ENCODE results near the gene DIPK2A. TPM values are rescaled to one million over a fixed set of nuclear protein-coding genes. Genes with fewer than 3 reads are reported as not detected.
A peak's percentile ranks its signal among the peaks of the same experiment; 100 is the strongest.

The DIPK2A gene
- 10 to 100 TPM in 6 of 8 experiments, 1 to 10 TPM in 2; 5.4 to 62.9 (median 15.5) TPM for total RNA-seq

GRCh38 chr3:143971359-143972154 is at the start of gene DIPK2A:
DIPK2A (plus strand) TSS chr3:143971823; CDS start chr3:143972333, 510 bp downstream.
- in situ Hi-C loops (cut with MboI; ENCODE audit: low pct_unique_long_range_greater_than_20kb in 2 of 9, low sequenced_read_pairs in 9 of 9, unreplicated experiment in 9 of 9) = loop anchor here in 2 of 9 experiments (25.0 kb wide), 1 partner anchor 184 kb away; no protein-coding TSS in a partner anchor
- H3K4me1 ChIP-seq (replicated peaks in 1 of 2) = no peaks in the 10 kb centered on the region
- peak within 1 kb of the TSS; percentile 57 to 82 (median 63) for H3K4me3 ChIP-seq
- peak within 1 kb of the TSS; percentile 91 to 93 for H3K27ac ChIP-seq
- WGBS, 10 experiments = 0% methylated on average over 2 to 11 of the region's 71 CpGs; no CpG with 5 or more reads in 7 of the 10 experiments
- ATAC-seq (replicated peaks in 6 of 8) = peak; percentile 62 to 81 (median 75)

- H3K27ac ChIP-seq = no peak overlapping the region
- WGBS, 10 experiments = 30 to 97% (median 83%) methylated on average over 2 to 9 of the region's 9 CpGs; no CpG with 5 or more reads in 1 of the 10 experiments
- H3K4me1 ChIP-seq (replicated peaks in 1 of 2) = no peaks in the 10 kb centered on the region
- H3K4me3 ChIP-seq = no peak overlapping the region
- in situ Hi-C loops (cut with MboI; ENCODE audit: low pct_unique_long_range_greater_than_20kb in 2 of 9, low sequenced_read_pairs in 9 of 9, unreplicated experiment in 9 of 9) = loop anchor here in 1 of 9 experiments (25.0 kb wide), 1 partner anchor 137 kb away; no protein-coding TSS in a partner anchor
- ATAC-seq (replicated peaks in 6 of 8) = no peak
Measured at GRCh38 chr3:143924522-143925285, 46.9 kb upstream of the DIPK2A start.

GRCh38 chr3:143928056-143928455 is 43.6 kb upstream of the DIPK2A start:
- no peak overlapping the region for H3K4me3 ChIP-seq
- no peak overlapping the region for H3K27ac ChIP-seq
- in situ Hi-C loops (cut with MboI; ENCODE audit: low pct_unique_long_range_greater_than_20kb in 2 of 9, low sequenced_read_pairs in 9 of 9, unreplicated experiment in 9 of 9) = loop anchor here in 1 of 9 experiments (25.0 kb wide), 1 partner anchor 141 kb away; no protein-coding TSS in a partner anchor
- H3K4me1 ChIP-seq (replicated peaks in 1 of 2) = no peaks in the 10 kb centered on the region
- WGBS, 10 experiments = 0 to 83% (median 33%) methylated on average over 1 of the region's 1 CpG; no CpG with 5 or more reads in 3 of the 10 experiments
- ATAC-seq (replicated peaks in 6 of 8) = no peak

- 42 to 100% (median 80%) methylated on average over 1 to 3 of the region's 3 CpGs; no CpG with 5 or more reads in 1 of the 10 experiments for WGBS, 10 experiments
- Histone ChIP-seq H3K27ac (no peak overlapping the region), H3K4me1 (replicated peaks in 1 of 2) (no peaks in the 10 kb centered on the region), H3K4me3 (no peak overlapping the region)
- no peak for ATAC-seq (replicated peaks in 6 of 8)
- in situ Hi-C loops (cut with MboI; ENCODE audit: low pct_unique_long_range_greater_than_20kb in 2 of 9, low sequenced_read_pairs in 9 of 9, unreplicated experiment in 9 of 9) = loop anchor here in 1 of 9 experiments (25.0 kb wide), 1 partner anchor 141 kb away; no protein-coding TSS in a partner anchor
Measured at GRCh38 chr3:143928541-143929255, 42.9 kb upstream of the DIPK2A start.

GRCh38 chr3:143934791-143935190 is 36.8 kb upstream of the DIPK2A start:
- ATAC-seq (replicated peaks in 6 of 8) = peak in 2 of 8 experiments; percentile 79 to 95
- in situ Hi-C loops (cut with MboI; ENCODE audit: low pct_unique_long_range_greater_than_20kb in 2 of 9, low sequenced_read_pairs in 9 of 9, unreplicated experiment in 9 of 9) = loop anchor here in 1 of 9 experiments (25.0 kb wide), 1 partner anchor 147 kb away; no protein-coding TSS in a partner anchor
- Histone ChIP-seq H3K4me1 (replicated peaks in 1 of 2) (no peaks in the 10 kb centered on the region), H3K27ac (no peak overlapping the region), H3K4me3 (no peak overlapping the region)
- 0 to 67% (median 52%) methylated on average over 1 to 3 of the region's 3 CpGs; no CpG with 5 or more reads in 1 of the 10 experiments for WGBS, 10 experiments

- in situ Hi-C loops (cut with MboI; ENCODE audit: low pct_unique_long_range_greater_than_20kb in 2 of 9, low sequenced_read_pairs in 9 of 9, unreplicated experiment in 9 of 9) = loop anchor here in 1 of 9 experiments (25.0 kb wide), 1 partner anchor 148 kb away; no protein-coding TSS in a partner anchor
- Histone ChIP-seq H3K4me3 (no peak overlapping the region), H3K4me1 (replicated peaks in 1 of 2) (no peaks in the 10 kb centered on the region), H3K27ac (no peak overlapping the region)
- WGBS, 10 experiments = 0 to 100% (median 74%) methylated on average over 1 of the region's 1 CpG; no CpG with 5 or more reads in 2 of the 10 experiments
- ATAC-seq (replicated peaks in 6 of 8) = no peak
Measured at GRCh38 chr3:143935678-143936077, 35.9 kb upstream of the DIPK2A start.

- in situ Hi-C loops (cut with MboI; ENCODE audit: low pct_unique_long_range_greater_than_20kb in 2 of 9, low sequenced_read_pairs in 9 of 9, unreplicated experiment in 9 of 9) = loop anchor here in 2 of 9 experiments (25.0 kb wide), 1 partner anchor 164 kb away; no protein-coding TSS in a partner anchor
- H3K27ac ChIP-seq = no peak overlapping the region
- 29 to 100% (median 91%) methylated on average over 1 to 2 of the region's 2 CpGs; no CpG with 5 or more reads in 3 of the 10 experiments for WGBS, 10 experiments
- no peaks in the 10 kb centered on the region for H3K4me1 ChIP-seq (replicated peaks in 1 of 2)
- no peak overlapping the region for H3K4me3 ChIP-seq
- no peak for ATAC-seq (replicated peaks in 6 of 8)
Measured at GRCh38 chr3:143950810-143951209, 20.8 kb upstream of the DIPK2A start.

GRCh38 chr3:143951351-143951971 is 20.2 kb upstream of the DIPK2A start:
- peak in 3 of 8 experiments; percentile 25 to 34 (median 31) for ATAC-seq (replicated peaks in 6 of 8)
- H3K4me1 ChIP-seq (replicated peaks in 1 of 2) = no peaks in the 10 kb centered on the region
- in situ Hi-C loops (cut with MboI; ENCODE audit: low pct_unique_long_range_greater_than_20kb in 2 of 9, low sequenced_read_pairs in 9 of 9, unreplicated experiment in 9 of 9) = loop anchor here in 2 of 9 experiments (25.0 kb wide), 1 partner anchor 164 kb away; no protein-coding TSS in a partner anchor
- H3K27ac ChIP-seq = no peak overlapping the region
- H3K4me3 ChIP-seq = no peak overlapping the region
- 80 to 100% (median 100%) methylated on average over 1 of the region's 1 CpG; no CpG with 5 or more reads in 1 of the 10 experiments for WGBS, 10 experiments

GRCh38 chr3:143952569-143953072 is 19.0 kb upstream of the DIPK2A start:
- H3K27ac ChIP-seq = no peak overlapping the region
- ATAC-seq (replicated peaks in 6 of 8) = no peak
- H3K4me1 ChIP-seq (replicated peaks in 1 of 2) = no peaks in the 10 kb centered on the region
- WGBS, 10 experiments = 2 to 100% (median 80%) methylated on average over 1 to 4 of the region's 4 CpGs
- in situ Hi-C loops (cut with MboI; ENCODE audit: low pct_unique_long_range_greater_than_20kb in 2 of 9, low sequenced_read_pairs in 9 of 9, unreplicated experiment in 9 of 9) = loop anchor here in 2 of 9 experiments (25.0 kb wide), 1 partner anchor 165 kb away; no protein-coding TSS in a partner anchor
- H3K4me3 ChIP-seq = no peak overlapping the region

- H3K4me1 ChIP-seq (replicated peaks in 1 of 2) = no peaks in the 10 kb centered on the region
- H3K4me3 ChIP-seq = no peak overlapping the region
- in situ Hi-C loops (cut with MboI; ENCODE audit: low pct_unique_long_range_greater_than_20kb in 2 of 9, low sequenced_read_pairs in 9 of 9, unreplicated experiment in 9 of 9) = loop anchor here in 2 of 9 experiments (25.0 kb wide), 1 partner anchor 168 kb away; no protein-coding TSS in a partner anchor
- ATAC-seq (replicated peaks in 6 of 8) = no peak
- H3K27ac ChIP-seq = no peak overlapping the region
Measured at GRCh38 chr3:143955113-143955512, 16.5 kb upstream of the DIPK2A start.

- WGBS, 10 experiments = 0 to 100% (median 75%) methylated on average over 1 of the region's 1 CpG; no CpG with 5 or more reads in 2 of the 10 experiments
- Histone ChIP-seq H3K27ac (no peak overlapping the region), H3K4me1 (replicated peaks in 1 of 2) (no peaks in the 10 kb centered on the region), H3K4me3 (no peak overlapping the region)
- ATAC-seq (replicated peaks in 6 of 8) = no peak
- in situ Hi-C loops (cut with MboI; ENCODE audit: low pct_unique_long_range_greater_than_20kb in 2 of 9, low sequenced_read_pairs in 9 of 9, unreplicated experiment in 9 of 9) = loop anchor here in 2 of 9 experiments (25.0 kb wide), 1 partner anchor 170 kb away; no protein-coding TSS in a partner anchor
Measured at GRCh38 chr3:143956838-143957237, 14.8 kb upstream of the DIPK2A start.
